HepG2 (cell line): Measurements from ENCODE around the gene MEX3A.

Experiments used
- SP4 ChIP-seq: sonication (generic); formaldehyde crosslinking; IDR thresholded peaks from 2 replicates; pipeline ENCODE4 v1.8.1; 2023; ENCODE audit warnings: mild to moderate bottlenecking, missing genetic modification reagents
- ZNF362 ChIP-seq: sonication (generic); formaldehyde crosslinking; IDR thresholded peaks from 2 replicates; pipeline ENCODE4 v1.4.0; 2020; ENCODE audit warnings: missing genetic modification reagents, mild to moderate bottlenecking, borderline replicate concordance

- no peak for TF ChIP-seq SP4
- no peak for TF ChIP-seq ZNF362 (CRISPR knock-in tag)
Measured at GRCh38 chr1:156070548-156070947, 11.7 kb downstream of the MEX3A start.
